GM19351 (cell line): Measurements from ENCODE around the gene GOPC.
"Not testable (repeated sequence)": the region's sequence is repeated elsewhere in the genome, so short reads cannot be mapped to it uniquely, and the experiment has no call there.

Source experiments
- ATAC-seq: cut with Tn5 transposase; IDR thresholded peaks from one replicate; pipeline ENCODE4 v1.9.1; 2021; ENCODE audit warnings: mild to moderate bottlenecking, moderate library complexity; ENCODE audit not compliant: unreplicated experiment

Gene GOPC

GRCh38 chr6:117602151-117602898, at the start of gene GOPC:
Gene GOPC (minus strand): TSS chr6:117602511. CDS start chr6:117602288, 223 bp downstream.
- ATAC-seq = peak; percentile 89

GRCh38 chr6:117651984-117652383, 49.7 kb upstream of the GOPC start:
- not testable (repeated sequence) for ATAC-seq

- ATAC-seq = no peak
These were observed 40.7 kb upstream of the GOPC start for GRCh38 chr6:117642976-117643375.

GRCh38 chr6:117637770-117638169, 35.5 kb upstream of the GOPC start:
- ATAC-seq = no peak

GRCh38 chr6:117629119-117629660, 26.9 kb upstream of the GOPC start:
- no peak for ATAC-seq

- ATAC-seq = no peak
These were observed 25.2 kb upstream of the GOPC start for GRCh38 chr6:117627533-117627932.

GRCh38 chr6:117624869-117625481, 22.7 kb upstream of the GOPC start:
- no peak for ATAC-seq

GRCh38 chr6:117619178-117619577, 16.9 kb upstream of the GOPC start:
- no peak for ATAC-seq

GRCh38 chr6:117617210-117618035, 15.1 kb upstream of the GOPC start:
- no peak for ATAC-seq

GRCh38 chr6:117616391-117617209, 14.3 kb upstream of the GOPC start:
- no peak for ATAC-seq

GRCh38 chr6:117615750-117616390, 13.6 kb upstream of the GOPC start:
- ATAC-seq = no peak

- no peak for ATAC-seq
These were observed 11.7 kb upstream of the GOPC start for GRCh38 chr6:117613920-117614560.

- no peak for ATAC-seq
These were observed 5.2 kb upstream of the GOPC start for GRCh38 chr6:117607511-117607910.

- peak; percentile 34 for ATAC-seq
These were observed 3.0 kb upstream of the GOPC start for GRCh38 chr6:117605169-117605826.

- no peak for ATAC-seq
These were observed 1.5 kb upstream of the GOPC start for GRCh38 chr6:117603821-117604220.

- ATAC-seq = no peak
These were observed 733 bp upstream of the GOPC start for GRCh38 chr6:117602899-117603588.

GRCh38 chr6:117601811-117602150, 530 bp downstream of the GOPC start:
- peak; percentile 16 for ATAC-seq

- no peak for ATAC-seq
These were observed 2.1 kb downstream of the GOPC start for GRCh38 chr6:117600008-117600743.
